Measurements from ENCODE around the gene CSRP1.

- TF ChIP-seq, protein P1, sequence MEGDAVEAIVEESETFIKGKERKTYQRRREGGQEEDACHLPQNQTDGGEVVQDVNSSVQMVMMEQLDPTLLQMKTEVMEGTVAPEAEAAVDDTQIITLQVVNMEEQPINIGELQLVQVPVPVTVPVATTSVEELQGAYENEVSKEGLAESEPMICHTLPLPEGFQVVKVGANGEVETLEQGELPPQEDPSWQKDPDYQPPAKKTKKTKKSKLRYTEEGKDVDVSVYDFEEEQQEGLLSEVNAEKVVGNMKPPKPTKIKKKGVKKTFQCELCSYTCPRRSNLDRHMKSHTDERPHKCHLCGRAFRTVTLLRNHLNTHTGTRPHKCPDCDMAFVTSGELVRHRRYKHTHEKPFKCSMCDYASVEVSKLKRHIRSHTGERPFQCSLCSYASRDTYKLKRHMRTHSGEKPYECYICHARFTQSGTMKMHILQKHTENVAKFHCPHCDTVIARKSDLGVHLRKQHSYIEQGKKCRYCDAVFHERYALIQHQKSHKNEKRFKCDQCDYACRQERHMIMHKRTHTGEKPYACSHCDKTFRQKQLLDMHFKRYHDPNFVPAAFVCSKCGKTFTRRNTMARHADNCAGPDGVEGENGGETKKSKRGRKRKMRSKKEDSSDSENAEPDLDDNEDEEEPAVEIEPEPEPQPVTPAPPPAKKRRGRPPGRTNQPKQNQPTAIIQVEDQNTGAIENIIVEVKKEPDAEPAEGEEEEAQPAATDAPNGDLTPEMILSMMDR (IDR thresholded peaks at IDR 0.05), result no peak
- TF ChIP-seq POLR2A (IDR thresholded peaks at IDR 0.05), result no peak
These were observed 31.8 kb downstream of the CSRP1 start for GRCh38 chr1:201475130-201475529.
